Activated T-cell treated with anti-CD3 and anti-CD28 coated beads, Interleukin-2, amount 50 U/mL, for 4 hours (primary cell): ENCODE data around the gene GULP1. TPM values are rescaled to one million over a fixed set of nuclear protein-coding genes. Genes with fewer than 3 reads are reported as not detected.

Experiments
- ATAC-seq, 2 donors: fragments of 200-7000 bp; cut with Tn5 transposase; one replicate each; pipeline ENCODE4 v1.10.0; 2021
- DNase-seq: peaks from one replicate; pipeline ENCODE4 v3.0.0-alpha.2; 2020
- H3K27me3 Mint-ChIP-seq: one replicate; pipeline ENCODE4 v1.8.0; 2021; ENCODE audit warnings: low read depth, mixed read lengths
- H3K36me3 Mint-ChIP-seq: one replicate; pipeline ENCODE4 v1.8.0; 2022; ENCODE audit warnings: mixed read lengths; ENCODE audit not compliant: insufficient read depth
- H3K4me1 Mint-ChIP-seq: one replicate; pipeline ENCODE4 v1.8.0; 2021; ENCODE audit warnings: low read depth, mixed read lengths
- H3K4me3 Mint-ChIP-seq: one replicate; pipeline ENCODE4 v1.8.0; 2021; ENCODE audit warnings: mild to moderate bottlenecking, moderate library complexity, mixed read lengths
- H3K9me3 Mint-ChIP-seq: one replicate; pipeline ENCODE4 v1.8.0; 2021; ENCODE audit warnings: mixed read lengths
- total RNA-seq, 3 donors: library from RNA; stranded (reverse); gene quantifications; one replicate each; pipeline ENCODE4 v1.2.1, GENCODE V29; 2021

Gene GULP1
- total RNA-seq, 3 donors from 2014 or later, result 0.43 to 0.61 TPM; not detected in 1

- H3K36me3 Mint-ChIP-seq, result no peaks in the 10 kb centered on the region
- no peaks in the 10 kb centered on the region for H3K27me3 Mint-ChIP-seq
- ATAC-seq (no peak), DNase-seq (no peak)
- H3K4me1 Mint-ChIP-seq, result no peaks in the 10 kb centered on the region
- H3K9me3 Mint-ChIP-seq, result no peaks in the 10 kb centered on the region
- H3K4me3 Mint-ChIP-seq, result no peak overlapping the region
Measured at GRCh38 chr2:188610827-188611226, 319.2 kb downstream of the GULP1 start.

GRCh38 chr2:188619146-188619545 lies 327.5 kb downstream of the GULP1 start:
- H3K4me1 Mint-ChIP-seq, result no peaks in the 10 kb centered on the region
- H3K9me3 Mint-ChIP-seq, result peaks cover 4% of the 10 kb centered on the region
- H3K36me3 Mint-ChIP-seq, result no peaks in the 10 kb centered on the region
- no peak for DNase-seq
- H3K27me3 Mint-ChIP-seq, result no peaks in the 10 kb centered on the region
- ATAC-seq, result no peak
- no peak overlapping the region for H3K4me3 Mint-ChIP-seq

GRCh38 chr2:188620916-188621315 lies 329.2 kb downstream of the GULP1 start:
- ATAC-seq, result no peak
- Mint-ChIP-seq H3K36me3 (no peaks in the 10 kb centered on the region), H3K27me3 (no peaks in the 10 kb centered on the region), H3K4me1 (no peaks in the 10 kb centered on the region), H3K9me3 (peaks cover 4% of the 10 kb centered on the region), H3K4me3 (no peak overlapping the region)
- no peak for DNase-seq

- H3K4me3 Mint-ChIP-seq, result no peak overlapping the region
- no peaks in the 10 kb centered on the region for H3K4me1 Mint-ChIP-seq
- peaks cover 4% of the 10 kb centered on the region for H3K9me3 Mint-ChIP-seq
- DNase-seq (no peak), ATAC-seq (no peak)
- no peaks in the 10 kb centered on the region for H3K36me3 Mint-ChIP-seq
- no peaks in the 10 kb centered on the region for H3K27me3 Mint-ChIP-seq
Measured at GRCh38 chr2:188622601-188623260, 331.1 kb downstream of the GULP1 start.

GRCh38 chr2:188623995-188624643 lies 332.4 kb downstream of the GULP1 start:
- H3K9me3 Mint-ChIP-seq, result peaks cover 4% of the 10 kb centered on the region
- no peak overlapping the region for H3K4me3 Mint-ChIP-seq
- H3K27me3 Mint-ChIP-seq, result no peaks in the 10 kb centered on the region
- no peaks in the 10 kb centered on the region for H3K36me3 Mint-ChIP-seq
- ATAC-seq, result no peak
- H3K4me1 Mint-ChIP-seq, result no peaks in the 10 kb centered on the region
- DNase-seq, result no peak

- Mint-ChIP-seq H3K4me1 (no peaks in the 10 kb centered on the region), H3K27me3 (no peaks in the 10 kb centered on the region), H3K36me3 (no peaks in the 10 kb centered on the region), H3K9me3 (no peaks in the 10 kb centered on the region), H3K4me3 (no peak overlapping the region)
- DNase-seq (no peak), ATAC-seq (no peak)
Measured at GRCh38 chr2:188627471-188627870, 335.8 kb downstream of the GULP1 start.

- H3K9me3 Mint-ChIP-seq, result no peaks in the 10 kb centered on the region
- H3K36me3 Mint-ChIP-seq, result no peaks in the 10 kb centered on the region
- no peaks in the 10 kb centered on the region for H3K27me3 Mint-ChIP-seq
- no peak for ATAC-seq
- no peaks in the 10 kb centered on the region for H3K4me1 Mint-ChIP-seq
- no peak for DNase-seq
- H3K4me3 Mint-ChIP-seq, result no peak overlapping the region
Measured at GRCh38 chr2:188628989-188629752, 337.5 kb downstream of the GULP1 start.

- Mint-ChIP-seq H3K4me3 (no peak overlapping the region), H3K9me3 (no peaks in the 10 kb centered on the region), H3K36me3 (no peaks in the 10 kb centered on the region), H3K4me1 (no peaks in the 10 kb centered on the region), H3K27me3 (no peaks in the 10 kb centered on the region)
- ATAC-seq (no peak), DNase-seq (no peak)
Measured at GRCh38 chr2:188629753-188630527, 338.3 kb downstream of the GULP1 start.

GRCh38 chr2:188631037-188631809 lies 339.5 kb downstream of the GULP1 start:
- Mint-ChIP-seq H3K36me3 (no peaks in the 10 kb centered on the region), H3K9me3 (no peaks in the 10 kb centered on the region), H3K27me3 (no peaks in the 10 kb centered on the region), H3K4me1 (no peaks in the 10 kb centered on the region), H3K4me3 (no peak overlapping the region)
- DNase-seq (no peak), ATAC-seq (no peak)

- Mint-ChIP-seq H3K9me3 (no peaks in the 10 kb centered on the region), H3K36me3 (no peaks in the 10 kb centered on the region), H3K4me3 (no peak overlapping the region), H3K4me1 (no peaks in the 10 kb centered on the region), H3K27me3 (no peaks in the 10 kb centered on the region)
- no peak for ATAC-seq
- DNase-seq, result no peak
Measured at GRCh38 chr2:188634656-188635055, 343.0 kb downstream of the GULP1 start.
